IPS DF 6.9 (cell line): Measurements from ENCODE around the gene ARID4A.
"Not testable (repeated sequence)": the region's sequence is repeated elsewhere in the genome, so short reads cannot be mapped to it uniquely, and the experiment has no call there.

Experiments used
- DNase-seq: peaks from one replicate; pipeline ENCODE4 v3.0.0-alpha.2; 2013; ENCODE audit warnings: low read depth, low spot score
- H3K27ac ChIP-seq: one replicate; pipeline ENCODE4 v1.5.1; 2013; ENCODE audit warnings: low read length, control low read depth
- H3K27me3 ChIP-seq: 2 replicates; pipeline ENCODE4 v1.6.1; 2013; ENCODE audit warnings: mild to moderate bottlenecking, low read length; ENCODE audit not compliant: control insufficient read depth, insufficient read depth
- H3K36me3 ChIP-seq: 2 replicates; pipeline ENCODE4 v1.6.1; 2013; ENCODE audit warnings: low read length; ENCODE audit not compliant: control insufficient read depth, insufficient read depth
- H3K4me1 ChIP-seq: 2 replicates; pipeline ENCODE4 v1.6.1; 2013; ENCODE audit warnings: low read length; ENCODE audit not compliant: control insufficient read depth, insufficient read depth
- H3K4me3 ChIP-seq: 2 replicates; pipeline ENCODE4 v1.5.1; 2013; ENCODE audit warnings: mild to moderate bottlenecking, low read length
- H3K9me3 ChIP-seq: 2 replicates; pipeline ENCODE4 v1.6.1; 2013; ENCODE audit warnings: low read length, inconsistent platforms; ENCODE audit not compliant: control insufficient read depth, insufficient read depth
- WGBS: extraction: QIAGEN DNeasy Blood & Tissue Kit; methylation state at CpG from one replicate; pipeline ENCODE4 v1.1.7; 2013; ENCODE audit warnings: mixed read lengths, missing lambda C conversion rate; ENCODE audit not compliant: insufficient read length, insufficient coverage; 5-methylcytosine and 5-hydroxymethylcytosine counted together

Gene ARID4A

GRCh38 chr14:58397156-58397555 lies 98.8 kb downstream of the ARID4A start:
- Histone ChIP-seq H3K4me1 (peaks cover 3% of the 10 kb centered on the region; the same call in 1 of the 2 replicates), H3K4me3 (no peak overlapping the region), H3K27ac (no peak overlapping the region), H3K36me3 (no peaks in the 10 kb centered on the region; the same call in 1 of the 2 replicates), H3K9me3 (no peaks in the 10 kb centered on the region), H3K27me3 (no peaks in the 10 kb centered on the region)
- no peak for DNase-seq
- no CpG with 5 or more reads among the region's 6 CpGs for WGBS

- Histone ChIP-seq H3K27me3 (no peaks in the 10 kb centered on the region), H3K9me3 (no peaks in the 10 kb centered on the region), H3K36me3 (no peaks in the 10 kb centered on the region; the same call in 1 of the 2 replicates), H3K4me1 (peaks cover 3% of the 10 kb centered on the region; the same call in 1 of the 2 replicates), H3K27ac (no peak overlapping the region), H3K4me3 (no peak overlapping the region)
- no peak for DNase-seq
These were observed 100.1 kb downstream of the ARID4A start for GRCh38 chr14:58398495-58398894.

- no peaks in the 10 kb centered on the region; the same call in 1 of the 2 replicates for H3K36me3 ChIP-seq
- peaks cover 3% of the 10 kb centered on the region; the same call in 1 of the 2 replicates for H3K4me1 ChIP-seq
- no peak for DNase-seq
- H3K4me3 ChIP-seq, result no peak overlapping the region
- no peaks in the 10 kb centered on the region for H3K27me3 ChIP-seq
- no peak overlapping the region for H3K27ac ChIP-seq
- H3K9me3 ChIP-seq, result no peaks in the 10 kb centered on the region
- WGBS, result no CpG with 5 or more reads among the region's 3 CpGs
These were observed 100.5 kb downstream of the ARID4A start for GRCh38 chr14:58398895-58399294.

GRCh38 chr14:58401587-58401986 lies 103.2 kb downstream of the ARID4A start:
- no CpG with 5 or more reads among the region's 3 CpGs for WGBS
- Histone ChIP-seq H3K36me3 (no peaks in the 10 kb centered on the region), H3K27ac (no peak overlapping the region), H3K27me3 (no peaks in the 10 kb centered on the region), H3K4me1 (no peaks in the 10 kb centered on the region), H3K4me3 (no peak overlapping the region), H3K9me3 (no peaks in the 10 kb centered on the region)
- DNase-seq, result no peak

GRCh38 chr14:58408681-58409215 lies 110.4 kb downstream of the ARID4A start:
- no peaks in the 10 kb centered on the region for H3K4me1 ChIP-seq
- no peaks in the 10 kb centered on the region for H3K9me3 ChIP-seq
- H3K27me3 ChIP-seq, result no peaks in the 10 kb centered on the region
- H3K36me3 ChIP-seq, result peaks cover 8% of the 10 kb centered on the region; the same call in 1 of the 2 replicates
- no peak overlapping the region for H3K27ac ChIP-seq
- WGBS, result no CpG with 5 or more reads among the region's 3 CpGs
- no peak for DNase-seq
- H3K4me3 ChIP-seq, result no peak overlapping the region

- H3K27me3 ChIP-seq, result no peaks in the 10 kb centered on the region
- no peak overlapping the region for H3K4me3 ChIP-seq
- peaks cover 4% of the 10 kb centered on the region; the same call in 1 of the 2 replicates for H3K36me3 ChIP-seq
- H3K9me3 ChIP-seq, result no peaks in the 10 kb centered on the region
- H3K4me1 ChIP-seq, result no peaks in the 10 kb centered on the region
- DNase-seq, result no peak
- no CpG with 5 or more reads among the region's 1 CpG for WGBS
- H3K27ac ChIP-seq, result no peak overlapping the region
These were observed 116.5 kb downstream of the ARID4A start for GRCh38 chr14:58414845-58415244.

- H3K27ac ChIP-seq, result no peak overlapping the region
- no peaks in the 10 kb centered on the region for H3K27me3 ChIP-seq
- no CpG with 5 or more reads among the region's 10 CpGs for WGBS
- H3K9me3 ChIP-seq, result no peaks in the 10 kb centered on the region
- no peaks in the 10 kb centered on the region for H3K4me1 ChIP-seq
- no peak overlapping the region for H3K4me3 ChIP-seq
- no peak for DNase-seq
- H3K36me3 ChIP-seq, result no peaks in the 10 kb centered on the region; the same call in 1 of the 2 replicates
These were observed 117.5 kb downstream of the ARID4A start for GRCh38 chr14:58415636-58416547.

GRCh38 chr14:58416934-58417333 lies 118.6 kb downstream of the ARID4A start:
- not testable (repeated sequence) for H3K27ac ChIP-seq, H3K27me3 ChIP-seq, H3K4me3 ChIP-seq, H3K9me3 ChIP-seq, DNase-seq, H3K36me3 ChIP-seq, H3K4me1 ChIP-seq
- no CpG with 5 or more reads among the region's 1 CpG for WGBS
